ENCODE data around the gene ANKRD44.
A peak's percentile ranks its signal among the peaks of the same experiment; 100 is the strongest.

Gene ANKRD44

GRCh38 chr2:196985511-196986183, 324.9 kb downstream of the ANKRD44 start:
- no peak for DNase-seq (ENCODE audit: low read depth)

GRCh38 chr2:196984903-196985302, 325.7 kb downstream of the ANKRD44 start:
- no peak for DNase-seq (ENCODE audit: low read depth)

GRCh38 chr2:196983934-196984333, 326.6 kb downstream of the ANKRD44 start:
- peak; percentile 70 for DNase-seq (ENCODE audit: low read depth)

- DNase-seq (ENCODE audit: low read depth) = no peak
Measured at GRCh38 chr2:196980473-196980872, 330.1 kb downstream of the ANKRD44 start.

- DNase-seq (ENCODE audit: low read depth) = no peak
Measured at GRCh38 chr2:196980001-196980400, 330.6 kb downstream of the ANKRD44 start.

- DNase-seq (ENCODE audit: low read depth) = no peak
Measured at GRCh38 chr2:196977507-196977906, 333.1 kb downstream of the ANKRD44 start.

GRCh38 chr2:196974970-196975369, 335.6 kb downstream of the ANKRD44 start:
- DNase-seq (ENCODE audit: low read depth) = no peak

GRCh38 chr2:196971574-196972279, 338.9 kb downstream of the ANKRD44 start:
- no peak for DNase-seq (ENCODE audit: low read depth)

GRCh38 chr2:196970099-196970498, 340.5 kb downstream of the ANKRD44 start:
- no peak for DNase-seq (ENCODE audit: low read depth)

- DNase-seq (ENCODE audit: low read depth) = no peak
Measured at GRCh38 chr2:196968516-196968915, 342.1 kb downstream of the ANKRD44 start.

GRCh38 chr2:196967775-196968174, 342.8 kb downstream of the ANKRD44 start:
- no peak for DNase-seq (ENCODE audit: low read depth)

GRCh38 chr2:196967116-196967515, 343.5 kb downstream of the ANKRD44 start:
- DNase-seq (ENCODE audit: low read depth) = no peak

- no peak for DNase-seq (ENCODE audit: low read depth)
Measured at GRCh38 chr2:196966061-196966460, 344.5 kb downstream of the ANKRD44 start.

GRCh38 chr2:196965651-196966050, 344.9 kb downstream of the ANKRD44 start:
- no peak for DNase-seq (ENCODE audit: low read depth)

GRCh38 chr2:196963961-196964360, 346.6 kb downstream of the ANKRD44 start:
- DNase-seq (ENCODE audit: low read depth) = no peak

GRCh38 chr2:196963043-196963442, 347.5 kb downstream of the ANKRD44 start:
- no peak for DNase-seq (ENCODE audit: low read depth)

GRCh38 chr2:196962325-196962724, 348.3 kb downstream of the ANKRD44 start:
- no peak for DNase-seq (ENCODE audit: low read depth)

- no peak for DNase-seq (ENCODE audit: low read depth)
Measured at GRCh38 chr2:196961889-196962288, 348.7 kb downstream of the ANKRD44 start.

GRCh38 chr2:196959734-196960338, 350.7 kb downstream of the ANKRD44 start:
- no peak for DNase-seq (ENCODE audit: low read depth)

- DNase-seq (ENCODE audit: low read depth) = no peak
Measured at GRCh38 chr2:196959281-196959680, 351.3 kb downstream of the ANKRD44 start.

GRCh38 chr2:196957881-196958525, 352.6 kb downstream of the ANKRD44 start:
- DNase-seq (ENCODE audit: low read depth) = no peak

- no peak for DNase-seq (ENCODE audit: low read depth)
Measured at GRCh38 chr2:196957442-196957841, 353.1 kb downstream of the ANKRD44 start.

GRCh38 chr2:196956069-196956468, 354.5 kb downstream of the ANKRD44 start:
- DNase-seq (ENCODE audit: low read depth) = no peak

Data from fibroblast of the conjunctiva (primary cell).